SU-DHL-6 (cell line): ENCODE results near the gene TM9SF1.

Experiments used
- EZH2phosphoT487 ChIP-seq: fragments of 200-600 bp; sonication (generic), shearing (Covaris generic); conservative IDR thresholded peaks from 2 replicates; pipeline ENCODE4 v1.6.1; 2018; ENCODE audit warnings: mild to moderate bottlenecking, antibody characterized with exemption, low read length, moderate library complexity, mixed read lengths
- TF ChIP-seq, protein P1 (sequence below): fragments of 200-600 bp; sonication (generic); IDR thresholded peaks from one replicate; pipeline ENCODE4 v1.5.1; 2017; ENCODE audit warnings: antibody characterized with exemption, mild to moderate bottlenecking, low read length, moderate library complexity; ENCODE audit not compliant: insufficient read depth, poor library complexity, severe bottlenecking

DNA sequence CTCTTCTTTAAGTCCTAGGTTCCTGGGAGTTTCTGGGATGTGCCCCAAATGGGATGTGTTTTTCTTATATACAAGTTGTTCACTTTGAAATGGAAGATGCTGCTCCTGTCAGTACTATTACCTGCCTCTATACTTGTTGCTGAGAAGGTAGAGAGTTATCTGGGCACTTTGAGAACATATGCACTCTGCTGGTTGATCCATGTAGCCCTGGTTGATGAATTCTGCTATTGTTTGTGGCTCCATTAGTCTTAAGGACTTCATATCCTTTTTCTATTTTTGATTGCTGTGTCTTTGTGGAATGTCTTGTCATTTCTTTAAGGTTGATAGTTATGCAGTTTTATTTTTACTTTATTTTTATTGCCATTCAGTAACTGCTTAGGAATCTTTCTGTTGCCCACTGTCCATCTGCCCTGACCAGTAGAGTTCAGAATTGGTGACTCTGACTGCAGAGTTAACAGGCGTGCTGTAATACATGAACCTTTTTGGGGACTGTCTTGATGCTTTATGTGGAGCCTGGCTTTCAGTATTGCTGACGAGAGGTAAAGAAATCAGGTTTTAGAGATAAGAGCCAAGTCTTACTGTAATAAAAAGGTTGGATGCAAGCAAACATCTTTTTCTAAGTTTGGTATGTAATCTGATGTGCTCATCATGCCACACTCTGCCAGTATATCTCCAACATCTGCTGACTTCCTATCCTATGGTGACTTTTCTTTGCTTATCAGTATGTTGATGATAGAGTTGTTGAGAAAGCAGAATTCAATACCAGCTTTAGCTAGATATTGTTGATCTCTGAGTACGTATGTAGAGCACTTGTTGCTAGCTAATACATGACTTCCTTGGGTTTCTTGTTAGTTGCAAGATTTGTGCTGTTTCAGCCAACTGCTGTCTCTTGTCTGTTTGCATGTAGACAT is 39.1 kb upstream of the TM9SF1 start:
- TF ChIP-seq, protein P1, sequence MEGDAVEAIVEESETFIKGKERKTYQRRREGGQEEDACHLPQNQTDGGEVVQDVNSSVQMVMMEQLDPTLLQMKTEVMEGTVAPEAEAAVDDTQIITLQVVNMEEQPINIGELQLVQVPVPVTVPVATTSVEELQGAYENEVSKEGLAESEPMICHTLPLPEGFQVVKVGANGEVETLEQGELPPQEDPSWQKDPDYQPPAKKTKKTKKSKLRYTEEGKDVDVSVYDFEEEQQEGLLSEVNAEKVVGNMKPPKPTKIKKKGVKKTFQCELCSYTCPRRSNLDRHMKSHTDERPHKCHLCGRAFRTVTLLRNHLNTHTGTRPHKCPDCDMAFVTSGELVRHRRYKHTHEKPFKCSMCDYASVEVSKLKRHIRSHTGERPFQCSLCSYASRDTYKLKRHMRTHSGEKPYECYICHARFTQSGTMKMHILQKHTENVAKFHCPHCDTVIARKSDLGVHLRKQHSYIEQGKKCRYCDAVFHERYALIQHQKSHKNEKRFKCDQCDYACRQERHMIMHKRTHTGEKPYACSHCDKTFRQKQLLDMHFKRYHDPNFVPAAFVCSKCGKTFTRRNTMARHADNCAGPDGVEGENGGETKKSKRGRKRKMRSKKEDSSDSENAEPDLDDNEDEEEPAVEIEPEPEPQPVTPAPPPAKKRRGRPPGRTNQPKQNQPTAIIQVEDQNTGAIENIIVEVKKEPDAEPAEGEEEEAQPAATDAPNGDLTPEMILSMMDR: no peak
- TF ChIP-seq EZH2phosphoT487: no peak
